Fibroblast of skin of left biceps (primary cell): ENCODE results near the gene UBR4.
A peak's percentile ranks its signal among the peaks of the same experiment; 100 is the strongest.

ENCODE experiments used
- DNase-seq, 2 experiments: peaks; one replicate each; pipeline ENCODE4 v3.0.0-alpha.2; 2013; ENCODE audit warnings: low read depth in 2 of 2

UBR4 gene

DNA sequence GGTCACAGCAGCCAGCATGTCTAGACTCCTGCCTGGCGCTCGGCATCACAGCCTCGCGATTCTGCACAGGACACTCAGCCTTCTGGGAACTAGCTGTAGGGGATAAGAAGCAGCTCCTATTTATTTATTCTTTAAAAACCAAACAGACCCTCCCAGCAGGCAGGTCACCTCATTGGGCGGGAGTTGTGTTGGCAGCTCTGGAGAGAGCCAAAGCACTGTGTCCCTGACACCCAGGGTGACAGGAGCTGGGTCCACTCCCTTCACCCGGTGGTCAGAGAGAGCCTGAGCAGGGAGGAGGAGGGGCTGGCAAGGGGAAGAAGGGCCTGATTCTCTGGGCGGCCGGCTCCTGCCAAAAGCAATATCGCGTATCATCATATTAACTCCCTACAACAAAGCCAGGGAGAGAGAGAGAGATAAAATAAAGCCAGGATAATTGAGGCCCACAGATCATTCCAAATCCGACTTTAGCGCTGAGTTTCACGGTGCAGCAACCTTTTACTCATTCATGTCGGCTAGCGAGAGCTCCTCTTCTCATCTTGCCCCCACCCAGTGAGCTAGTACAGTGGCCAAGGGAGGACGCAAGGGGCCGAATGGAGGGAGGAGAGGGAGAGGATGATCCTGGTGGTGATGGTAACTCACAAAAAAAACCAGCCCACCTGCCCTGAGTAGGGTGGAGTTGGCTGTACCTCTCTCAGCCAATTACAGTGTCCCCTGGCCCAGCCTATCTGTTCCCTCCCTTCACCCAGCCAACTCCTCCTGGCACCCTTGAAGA, 173.8 kb downstream of the UBR4 start:
- DNase-seq, result no peak

- DNase-seq, result no peak
Observed at GRCh38 chr1:19035377-19036040, 174.6 kb downstream of the UBR4 start.

DNA sequence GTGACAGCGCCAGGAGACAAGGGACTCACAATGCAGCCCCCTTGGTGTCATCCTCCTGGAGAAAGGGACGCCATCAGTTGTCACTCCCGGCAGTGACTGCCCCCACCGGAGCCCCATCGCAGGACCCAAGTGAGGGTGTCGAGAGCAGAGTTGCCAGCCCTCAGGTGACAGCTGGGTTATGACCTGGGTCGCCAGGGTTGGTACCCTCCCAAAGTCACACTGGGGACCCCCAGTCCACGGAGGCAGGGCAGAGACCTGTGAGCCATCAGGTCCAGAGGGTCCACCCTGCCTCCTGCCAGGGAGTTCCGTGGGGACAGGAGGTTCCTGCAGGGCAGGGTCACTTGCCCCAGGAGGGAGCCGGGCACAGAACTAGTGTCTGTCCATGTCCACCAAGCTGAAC, 175.3 kb downstream of the UBR4 start:
- no peak for DNase-seq

GRCh38 chr1:19033926-19034680, 176.0 kb downstream of the UBR4 start:
- DNase-seq, result peak in 1 of 2 experiments; percentile 17

DNA sequence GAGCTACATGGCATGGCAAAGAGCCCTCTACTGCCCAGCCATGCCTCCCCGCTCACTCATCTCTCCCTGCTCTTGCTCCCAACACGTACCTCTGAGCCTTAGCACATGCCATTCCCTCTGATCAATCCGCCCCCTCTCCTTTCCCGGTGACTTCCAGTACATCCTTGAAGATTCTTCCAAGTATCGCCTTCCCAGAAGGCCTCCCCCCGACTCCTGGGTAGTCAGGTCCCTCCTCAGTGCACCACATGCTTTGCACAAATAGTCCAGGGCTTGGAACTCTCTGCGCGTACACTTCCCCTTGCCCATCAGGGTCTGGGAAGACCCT, 176.6 kb downstream of the UBR4 start:
- DNase-seq, result no peak

DNA sequence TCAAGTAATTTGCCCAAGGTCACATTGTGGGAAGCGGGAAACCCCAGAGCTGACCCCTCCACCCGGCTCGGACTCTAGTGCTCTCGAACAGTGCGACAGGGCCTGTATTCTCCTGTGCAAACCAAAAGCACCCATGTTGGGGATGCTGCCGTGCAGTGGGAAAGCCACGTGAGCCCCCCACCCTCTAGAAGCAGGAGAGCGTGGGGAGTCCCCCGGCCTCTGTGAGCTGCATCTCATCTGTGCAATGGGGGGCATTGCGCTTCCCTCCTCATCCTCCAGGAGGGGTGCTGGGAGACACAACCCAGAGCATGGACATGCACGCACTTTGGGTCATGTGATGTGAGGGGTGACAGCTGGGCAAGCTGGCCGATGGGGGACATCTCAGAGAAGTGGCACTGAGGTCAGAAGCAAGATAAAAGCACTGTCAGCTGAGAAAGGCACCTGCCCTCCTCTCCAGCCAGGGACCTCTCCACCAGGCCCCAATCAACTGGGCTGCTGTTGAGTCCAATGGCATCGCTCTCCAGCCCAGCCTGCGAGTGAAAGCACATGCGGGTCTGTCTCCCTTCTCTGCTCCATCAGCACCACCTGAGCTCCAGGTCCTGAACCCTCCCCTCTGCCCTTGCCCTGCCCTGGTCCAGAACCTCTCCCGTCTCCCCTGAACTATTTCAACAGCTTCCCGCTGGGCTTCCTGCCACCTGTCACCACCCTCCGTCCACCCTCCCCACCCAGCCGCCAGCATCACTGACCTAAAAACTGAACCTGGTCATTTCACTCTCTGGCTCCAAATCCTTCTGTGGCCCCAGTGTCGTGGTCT, 177.2 kb downstream of the UBR4 start:
- DNase-seq, result no peak

DNA sequence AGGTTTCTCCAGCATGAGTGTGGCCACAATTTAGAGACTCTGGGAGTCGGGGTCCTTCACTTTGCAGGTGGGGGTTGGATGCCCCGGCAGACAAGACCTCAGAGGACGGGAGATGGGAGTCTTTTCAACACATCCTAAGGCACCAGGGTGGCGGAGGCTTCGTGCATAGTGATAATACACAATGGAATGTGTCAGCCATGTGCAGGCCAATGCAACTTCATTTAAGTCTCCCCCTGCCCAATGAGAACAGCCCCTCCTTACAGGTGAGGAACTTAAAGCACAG, 177.7 kb downstream of the UBR4 start:
- no peak for DNase-seq

DNA sequence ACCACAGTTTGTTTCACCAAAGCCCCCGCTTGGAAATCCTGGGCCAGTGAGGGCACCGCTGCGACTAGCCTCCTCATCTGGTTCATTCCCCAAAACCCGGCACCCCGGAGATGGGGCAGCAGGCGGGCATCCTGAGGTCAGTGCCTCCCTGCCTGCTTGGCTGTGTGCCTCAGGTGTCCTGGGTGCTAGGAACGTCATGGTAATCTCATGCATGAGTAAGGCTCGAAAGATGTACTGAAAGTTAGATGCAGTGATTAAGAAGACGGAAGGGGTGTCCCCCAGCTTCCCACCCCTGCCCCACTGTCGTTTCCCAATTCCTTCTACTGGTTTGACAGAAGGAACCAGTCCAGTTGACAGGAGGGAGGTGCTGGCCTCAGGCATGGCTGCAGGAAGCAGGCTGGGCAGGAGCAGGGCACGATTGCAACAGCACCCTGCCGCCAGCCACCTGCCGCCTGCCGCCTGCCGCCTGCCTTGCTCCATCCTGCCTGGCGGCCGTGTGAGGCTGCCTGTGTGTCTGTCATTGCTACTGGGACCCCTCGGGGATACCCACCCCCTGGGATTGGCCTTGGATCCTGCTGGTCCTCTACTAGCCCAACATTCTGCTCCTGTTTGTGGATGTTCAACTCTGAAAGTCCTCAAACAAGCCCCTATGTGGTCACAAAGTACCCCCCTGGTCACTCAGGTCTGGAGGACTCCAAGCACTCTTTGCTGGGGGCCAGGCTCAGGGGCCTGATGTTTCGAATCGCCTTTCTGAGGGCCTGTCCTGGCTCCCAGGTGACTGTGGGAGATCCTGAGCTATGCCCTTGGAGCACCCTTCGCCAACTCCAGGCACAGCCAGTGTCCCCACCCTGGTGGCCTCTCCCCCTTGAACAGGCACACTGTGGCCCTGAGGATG, 180.6 kb downstream of the UBR4 start:
- DNase-seq, result no peak

GRCh38 chr1:19028546-19029129, 181.4 kb downstream of the UBR4 start:
- DNase-seq, result no peak

DNA sequence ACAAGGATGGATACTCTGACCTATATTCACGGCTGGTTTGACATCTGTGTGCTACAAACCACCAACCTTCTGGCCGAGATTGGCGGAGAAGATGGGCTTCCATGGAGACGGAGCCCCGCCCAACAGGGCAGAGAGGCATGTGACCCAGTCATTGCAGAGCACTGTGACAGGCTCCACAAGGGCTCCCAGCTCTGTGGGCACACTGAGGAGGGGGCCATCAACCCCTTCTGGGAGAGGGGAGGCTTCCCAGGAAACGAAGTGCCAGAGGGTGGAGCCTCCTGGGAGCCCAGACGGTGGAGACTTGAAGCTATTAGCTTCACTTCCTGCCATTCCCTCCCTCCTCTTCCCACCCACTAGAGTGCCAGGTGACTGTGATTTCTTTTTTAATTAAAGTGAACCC, 182.0 kb downstream of the UBR4 start:
- no peak for DNase-seq
